Measurements from ENCODE around the gene EDIL3.

The EDIL3 gene

GRCh38 chr5:84080908-84081307 lies 303.8 kb downstream of the EDIL3 start:
- H3K4me3 ChIP-seq (ENCODE audit: control insufficient read depth, low read depth, low read length), result no peak overlapping the region
- DNase-seq (ENCODE audit: low read depth), result no peak
- TF ChIP-seq, protein P1, sequence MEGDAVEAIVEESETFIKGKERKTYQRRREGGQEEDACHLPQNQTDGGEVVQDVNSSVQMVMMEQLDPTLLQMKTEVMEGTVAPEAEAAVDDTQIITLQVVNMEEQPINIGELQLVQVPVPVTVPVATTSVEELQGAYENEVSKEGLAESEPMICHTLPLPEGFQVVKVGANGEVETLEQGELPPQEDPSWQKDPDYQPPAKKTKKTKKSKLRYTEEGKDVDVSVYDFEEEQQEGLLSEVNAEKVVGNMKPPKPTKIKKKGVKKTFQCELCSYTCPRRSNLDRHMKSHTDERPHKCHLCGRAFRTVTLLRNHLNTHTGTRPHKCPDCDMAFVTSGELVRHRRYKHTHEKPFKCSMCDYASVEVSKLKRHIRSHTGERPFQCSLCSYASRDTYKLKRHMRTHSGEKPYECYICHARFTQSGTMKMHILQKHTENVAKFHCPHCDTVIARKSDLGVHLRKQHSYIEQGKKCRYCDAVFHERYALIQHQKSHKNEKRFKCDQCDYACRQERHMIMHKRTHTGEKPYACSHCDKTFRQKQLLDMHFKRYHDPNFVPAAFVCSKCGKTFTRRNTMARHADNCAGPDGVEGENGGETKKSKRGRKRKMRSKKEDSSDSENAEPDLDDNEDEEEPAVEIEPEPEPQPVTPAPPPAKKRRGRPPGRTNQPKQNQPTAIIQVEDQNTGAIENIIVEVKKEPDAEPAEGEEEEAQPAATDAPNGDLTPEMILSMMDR (conservative IDR thresholded peaks at IDR 0.05; ENCODE audit: control insufficient read depth, insufficient read depth, low read depth, low read length), result no peak

- H3K4me3 ChIP-seq (ENCODE audit: control insufficient read depth, low read depth, low read length), result no peak overlapping the region
- TF ChIP-seq, protein P1 (conservative IDR thresholded peaks at IDR 0.05; ENCODE audit: control insufficient read depth, insufficient read depth, low read depth, low read length), result no peak
- no peak for DNase-seq (ENCODE audit: low read depth)
These were observed 312.3 kb downstream of the EDIL3 start for GRCh38 chr5:84072339-84072738.

- TF ChIP-seq, protein P1 (conservative IDR thresholded peaks at IDR 0.05; ENCODE audit: control insufficient read depth, insufficient read depth, low read depth, low read length), result no peak
- no peak for DNase-seq (ENCODE audit: low read depth)
- no peak overlapping the region for H3K4me3 ChIP-seq (ENCODE audit: control insufficient read depth, low read depth, low read length)
These were observed 315.0 kb downstream of the EDIL3 start for GRCh38 chr5:84069608-84070179.

DNA sequence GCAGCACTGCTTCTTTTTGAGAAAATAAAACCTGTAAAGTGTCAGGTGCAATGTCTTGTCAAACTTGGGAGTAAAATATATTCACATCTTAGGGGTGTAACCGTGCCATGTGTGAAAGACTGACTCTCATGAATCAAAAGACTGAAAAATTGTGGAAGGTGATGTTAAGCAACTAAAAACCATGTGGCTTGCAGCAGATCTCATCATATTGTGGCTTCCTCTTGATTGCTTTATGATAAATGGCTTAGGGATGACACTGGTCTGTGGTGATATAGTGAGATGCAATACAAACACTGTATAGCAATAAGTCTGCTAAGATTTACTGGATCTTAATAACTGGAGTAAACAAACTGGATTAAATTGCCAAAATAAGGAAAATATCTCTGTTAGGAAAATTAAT lies 321.6 kb downstream of the EDIL3 start:
- H3K4me3 ChIP-seq (ENCODE audit: control insufficient read depth, low read depth, low read length), result no peak overlapping the region
- no peak for DNase-seq (ENCODE audit: low read depth)
- TF ChIP-seq, protein P1 (conservative IDR thresholded peaks at IDR 0.05; ENCODE audit: control insufficient read depth, insufficient read depth, low read depth, low read length), result no peak

- no peak for DNase-seq (ENCODE audit: low read depth)
- TF ChIP-seq, protein P1 (conservative IDR thresholded peaks at IDR 0.05; ENCODE audit: control insufficient read depth, insufficient read depth, low read depth, low read length), result no peak
- no peak overlapping the region for H3K4me3 ChIP-seq (ENCODE audit: control insufficient read depth, low read depth, low read length)
These were observed 325.0 kb downstream of the EDIL3 start for GRCh38 chr5:84059672-84060071.

- no peak for DNase-seq (ENCODE audit: low read depth)
- TF ChIP-seq, protein P1 (conservative IDR thresholded peaks at IDR 0.05; ENCODE audit: control insufficient read depth, insufficient read depth, low read depth, low read length), result no peak
- no peak overlapping the region for H3K4me3 ChIP-seq (ENCODE audit: control insufficient read depth, low read depth, low read length)
These were observed 326.1 kb downstream of the EDIL3 start for GRCh38 chr5:84058561-84058960.

- TF ChIP-seq, protein P1 (conservative IDR thresholded peaks at IDR 0.05; ENCODE audit: control insufficient read depth, insufficient read depth, low read depth, low read length), result no peak
- H3K4me3 ChIP-seq (ENCODE audit: control insufficient read depth, low read depth, low read length), result no peak overlapping the region
These were observed 327.5 kb downstream of the EDIL3 start for GRCh38 chr5:84057211-84057610.

More at GRCh38 chr5:84057211-84057610, 327.5 kb downstream of the EDIL3 start:
- DNase-seq (ENCODE audit: low read depth), result no peak
